ENCODE measurements around the gene NSG2.

- TF ChIP-seq POLR2A (IDR thresholded peaks at IDR 0.05) (no peak), CTCF (IDR thresholded peaks at IDR 0.05) (no peak)
These were observed 23.0 kb upstream of the NSG2 start for GRCh38 chr5:174022384-174023095.
